DMS79 treated with DMSO at 0.1 percent for 48 hours (cell line): ENCODE results near the gene AAK1.
A peak's percentile ranks its signal among the peaks of the same experiment; 100 is the strongest.
"Not testable (repeated sequence)": the region's sequence is repeated elsewhere in the genome, so short reads cannot be mapped to it uniquely, and the experiment has no call there.

Experiments
- DNase-seq: peaks from one replicate; lab custom pipeline; 2025; lab: John Stamatoyannopoulos, UW

Gene AAK1

GRCh38 chr2:69659941-69660483, 16.5 kb upstream of the AAK1 start:
- DNase-seq, result peak; percentile 63

DNA sequence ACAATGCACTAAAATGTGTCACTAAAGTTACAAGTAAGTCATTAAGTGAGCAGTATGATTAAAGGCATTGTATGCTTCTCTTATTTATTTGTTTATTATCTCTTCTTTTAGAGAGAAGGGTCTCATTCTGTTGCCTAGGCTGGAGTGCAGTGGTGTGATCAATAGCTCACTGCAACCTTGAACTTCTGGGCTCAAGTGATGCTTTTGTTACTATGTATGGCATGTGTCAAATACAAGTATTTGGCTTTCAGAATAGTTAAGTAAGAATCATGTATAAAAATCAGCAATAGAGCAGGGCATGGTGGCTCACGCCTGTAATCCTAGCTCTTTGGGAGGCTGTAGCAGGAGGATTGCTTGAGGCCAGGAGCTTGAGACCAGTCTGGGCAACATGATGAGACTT, 15.8 kb upstream of the AAK1 start:
- DNase-seq, result no peak

DNA sequence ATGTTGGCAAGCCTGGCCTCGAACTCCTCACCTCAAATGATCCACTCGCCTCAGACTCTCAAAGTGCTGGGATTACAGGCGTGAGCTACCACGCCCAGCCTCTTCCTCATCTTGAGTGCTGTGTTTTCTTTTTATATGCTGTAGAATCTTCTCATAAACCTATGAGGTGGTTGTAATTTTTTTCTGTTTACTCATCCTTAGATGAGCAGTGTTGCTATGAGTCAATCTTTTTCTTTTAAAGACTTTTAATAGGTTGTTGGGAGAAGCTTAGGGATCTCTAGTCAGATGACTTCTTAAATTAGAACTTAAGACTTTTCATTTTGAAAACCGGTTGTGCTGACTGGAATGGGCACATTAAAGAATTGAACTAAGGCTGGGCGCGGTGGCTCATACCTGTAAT, 8.7 kb upstream of the AAK1 start:
- no peak for DNase-seq

DNA sequence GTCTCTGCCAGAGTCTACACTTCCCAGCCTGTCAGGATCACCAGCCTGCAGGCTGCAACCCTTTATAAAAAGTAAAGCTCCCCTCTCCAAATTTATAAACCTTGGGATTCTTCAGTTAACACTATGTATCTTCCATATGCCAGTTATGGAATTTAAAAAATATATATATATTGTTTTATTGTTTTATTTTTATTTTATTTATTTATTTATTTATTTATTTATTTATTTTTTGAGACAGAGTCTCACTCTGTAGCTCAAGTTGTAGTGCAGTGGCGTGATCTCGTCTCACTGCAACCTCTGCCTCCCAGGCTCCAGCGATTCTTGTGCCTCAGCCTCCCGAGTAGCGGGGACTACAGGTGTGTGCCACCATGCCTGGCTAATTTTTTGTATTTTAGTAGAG, 3.7 kb upstream of the AAK1 start:
- not testable (repeated sequence) for DNase-seq

- no peak for DNase-seq
Observed at GRCh38 chr2:69646714-69647113, 3.2 kb upstream of the AAK1 start.

GRCh38 chr2:69645921-69646320, 2.4 kb upstream of the AAK1 start:
- no peak for DNase-seq

DNA sequence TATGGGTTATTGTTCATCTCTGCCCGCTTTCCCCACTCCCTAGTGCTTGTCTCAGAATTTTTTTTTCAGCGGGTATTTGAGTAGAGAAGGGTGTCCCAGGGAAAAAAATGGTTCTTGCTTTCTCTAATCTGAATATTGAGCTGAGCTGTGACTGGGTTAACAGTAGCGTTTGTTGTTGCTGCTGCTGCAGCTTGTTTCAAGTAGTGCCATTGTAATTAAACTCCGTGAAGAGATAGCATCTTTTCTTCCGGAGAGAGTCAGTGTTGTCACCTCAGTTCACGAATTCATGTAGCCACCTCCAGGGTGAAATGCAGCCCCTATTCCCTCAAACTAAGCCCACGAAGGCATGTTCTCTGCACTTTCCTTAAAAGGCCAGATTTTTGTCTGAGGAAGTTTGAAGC, 1.5 kb upstream of the AAK1 start:
- DNase-seq, result peak; percentile 23

DNA sequence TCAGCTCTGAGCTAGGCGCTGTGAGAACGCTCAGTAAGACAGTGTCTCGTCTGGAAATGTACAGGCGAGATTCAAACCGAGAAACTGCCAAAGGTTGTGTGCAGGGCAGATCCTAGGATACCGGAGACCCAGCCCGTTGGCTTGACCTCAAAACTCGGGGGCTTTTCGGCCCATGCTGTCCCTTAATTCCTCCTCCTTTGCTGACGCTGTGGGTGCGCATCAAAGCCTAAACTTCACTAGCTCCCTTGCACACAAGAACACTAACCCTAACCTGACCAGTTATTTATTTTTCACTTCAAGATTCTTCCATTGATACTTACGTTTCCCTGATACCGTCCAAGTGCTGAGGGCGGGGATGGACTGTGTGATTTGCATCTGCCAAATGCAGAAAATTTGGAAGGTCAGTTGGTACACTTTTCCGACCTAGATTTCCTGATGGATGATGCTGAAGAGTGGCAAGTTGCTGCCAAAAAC, 1.0 kb upstream of the AAK1 start:
- DNase-seq, result no peak

- DNase-seq, result peak; percentile 69
Observed at GRCh38 chr2:69642709-69643601, 584 bp downstream of the AAK1 start.

DNA sequence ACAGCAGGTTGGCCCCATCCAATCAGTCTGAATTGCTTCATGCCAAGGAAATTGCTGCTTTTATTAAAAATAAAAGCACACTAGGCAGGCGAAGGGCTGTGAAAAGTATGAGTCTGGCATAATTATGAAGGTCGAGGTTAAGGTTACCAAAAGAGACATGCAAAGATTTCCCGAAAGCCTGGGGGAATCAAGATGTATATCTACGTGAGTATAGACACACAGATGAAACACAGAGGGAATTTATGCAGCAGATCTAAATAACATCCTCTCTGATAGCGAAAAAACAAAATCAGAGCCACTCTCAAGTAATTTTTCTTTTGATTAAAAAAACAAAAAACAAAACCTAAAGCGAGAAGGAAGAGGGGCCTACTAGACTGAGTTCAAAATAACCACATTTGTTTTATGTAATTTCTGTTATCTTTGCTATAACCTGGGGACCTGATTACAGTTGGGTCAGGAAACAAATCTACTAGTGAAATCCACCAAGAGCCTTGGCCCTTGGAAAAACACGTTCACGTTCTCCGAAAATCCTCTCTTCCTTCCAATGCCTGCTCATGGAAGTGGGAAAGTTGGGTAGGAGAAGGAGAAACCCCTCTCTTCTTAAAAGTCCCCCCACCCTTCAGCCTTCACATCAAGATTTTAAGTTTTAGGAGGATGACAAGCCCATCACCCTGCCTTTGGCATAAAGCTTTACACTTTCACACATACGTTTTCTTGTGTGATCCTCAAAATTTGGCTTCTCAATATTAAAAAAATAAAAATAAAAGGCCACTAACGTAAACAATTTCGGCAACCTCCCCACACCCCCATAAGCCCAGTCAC, 1.4 kb downstream of the AAK1 start:
- no peak for DNase-seq

DNA sequence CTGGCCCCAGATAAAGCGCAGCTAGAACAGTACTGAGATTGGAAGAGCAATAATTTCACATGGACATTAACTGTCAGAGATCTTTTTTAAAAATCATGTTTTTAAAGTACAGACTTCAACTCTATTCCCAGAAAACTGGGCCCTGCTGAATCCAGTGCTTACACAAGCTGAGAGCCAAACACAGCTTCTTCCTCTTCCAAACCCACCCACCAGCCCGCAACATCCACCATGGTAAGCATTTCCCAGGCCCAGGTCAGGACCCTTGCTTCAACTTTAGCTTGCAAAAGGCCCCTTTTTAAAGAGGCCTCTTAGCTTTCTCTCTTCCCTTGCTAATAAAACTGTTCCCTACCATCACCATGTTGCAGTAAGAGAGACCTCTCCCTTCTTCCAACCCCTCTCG, 2.1 kb downstream of the AAK1 start:
- no peak for DNase-seq

DNA sequence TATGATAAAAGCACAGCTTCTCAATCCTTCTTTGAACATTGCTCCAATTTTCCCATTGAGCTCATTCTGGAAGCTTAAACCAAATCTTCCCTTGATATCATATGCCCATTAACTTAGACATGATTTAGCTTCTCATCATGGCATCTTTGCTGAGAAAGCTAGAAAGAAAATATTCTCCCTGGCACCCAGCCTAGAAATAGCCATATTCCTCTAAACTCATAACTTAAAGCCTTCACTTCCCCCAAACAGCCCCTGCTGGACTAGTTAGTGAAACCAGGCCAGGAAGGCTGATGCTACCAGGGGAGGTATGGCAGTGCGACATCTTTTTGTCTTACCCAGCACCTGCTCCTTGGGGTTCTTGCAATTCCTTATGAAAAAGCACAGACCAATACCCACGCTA, 4.3 kb downstream of the AAK1 start:
- DNase-seq, result no peak

DNA sequence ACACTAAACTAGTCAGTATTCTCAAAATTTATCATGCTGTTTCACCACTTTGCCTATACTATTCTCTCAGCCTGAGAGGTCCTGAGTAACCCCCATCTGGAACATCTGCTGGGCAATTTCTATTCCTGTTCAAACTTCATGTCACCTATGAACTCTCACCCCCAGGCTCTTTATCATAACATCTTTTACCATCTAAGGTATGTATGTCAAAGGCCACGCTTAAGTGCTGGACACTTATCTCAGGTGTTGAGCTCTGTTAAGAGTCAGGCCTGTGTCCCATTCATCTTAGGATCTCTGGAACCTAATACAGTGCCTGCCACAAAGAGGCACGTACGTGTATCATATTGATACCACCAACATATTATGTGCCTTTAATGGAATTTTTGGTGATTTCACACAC, 4.9 kb downstream of the AAK1 start:
- DNase-seq, result no peak

DNA sequence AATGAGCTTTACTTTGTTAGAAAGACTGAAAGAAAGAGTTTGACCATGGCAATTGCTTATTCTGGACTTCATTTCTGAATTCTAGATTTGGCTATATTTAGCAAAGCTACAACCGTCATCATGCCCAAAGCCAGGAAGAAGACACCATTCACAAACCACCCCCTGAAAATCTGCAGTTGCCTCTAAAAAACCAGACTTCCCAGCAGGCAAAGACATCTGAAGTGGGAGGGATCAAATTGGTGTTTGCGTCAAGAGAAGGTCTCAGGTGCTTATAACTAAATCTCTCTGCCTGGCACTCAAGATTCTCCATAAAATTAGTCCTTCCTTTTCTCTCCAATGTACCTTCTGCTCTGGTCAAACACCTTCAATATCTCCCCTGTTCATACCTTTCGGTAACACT, 5.6 kb downstream of the AAK1 start:
- DNase-seq, result no peak

- DNase-seq, result no peak
Observed at GRCh38 chr2:69636395-69636794, 7.1 kb downstream of the AAK1 start.

DNA sequence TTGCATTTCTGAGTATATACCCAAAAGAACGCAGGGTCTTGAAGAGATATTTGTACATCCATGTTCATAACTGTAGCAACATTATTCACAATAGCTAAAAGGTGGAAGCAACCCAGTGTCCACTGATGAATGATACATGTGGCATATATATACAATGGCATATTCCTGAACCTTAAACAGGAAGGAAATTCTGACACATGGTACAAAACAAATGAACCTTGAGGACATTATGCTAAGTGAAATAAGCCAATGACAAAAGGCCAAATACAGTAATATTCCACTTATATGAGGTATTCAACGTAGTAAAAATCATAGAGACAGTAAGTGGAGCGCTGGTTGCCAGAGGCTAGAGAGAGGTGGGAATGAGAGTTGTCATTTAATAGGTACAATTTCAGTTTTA, 8.1 kb downstream of the AAK1 start:
- no peak for DNase-seq

- DNase-seq, result no peak
Observed at GRCh38 chr2:69634196-69634821, 9.2 kb downstream of the AAK1 start.

GRCh38 chr2:69631402-69631801, 12.1 kb downstream of the AAK1 start:
- no peak for DNase-seq

DNA sequence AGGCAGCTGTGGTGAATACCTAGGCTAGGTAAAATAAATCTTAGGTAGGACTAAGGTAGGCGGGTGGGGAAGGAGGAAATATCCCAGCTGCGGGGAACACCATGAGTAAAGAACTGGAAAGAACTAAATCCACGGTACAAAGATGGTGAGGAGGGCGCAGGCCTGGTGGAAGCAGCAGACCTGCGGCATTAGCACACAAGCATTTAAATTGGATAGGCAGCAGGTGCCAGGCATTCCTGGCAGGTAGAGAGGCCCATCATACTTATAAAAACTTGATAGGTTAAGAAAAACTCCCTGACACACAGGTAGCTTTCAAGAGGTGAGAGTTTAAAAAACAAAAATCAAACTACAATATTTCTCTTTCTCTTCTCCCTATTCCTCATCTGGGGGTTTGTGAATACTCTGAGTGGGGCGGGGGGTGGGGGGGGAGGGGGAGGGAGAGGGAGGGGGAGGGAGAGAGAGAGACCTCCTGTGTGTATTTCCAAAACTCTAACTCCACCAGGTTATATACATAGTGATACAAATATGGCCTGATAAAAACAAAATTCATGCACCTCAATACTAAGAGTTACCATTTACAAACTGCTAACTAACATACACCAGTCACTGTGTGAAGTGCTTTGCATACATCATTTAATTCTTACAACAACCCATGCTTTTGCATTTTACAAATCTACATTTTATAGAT, 13.5 kb downstream of the AAK1 start:
- no peak for DNase-seq

DNA sequence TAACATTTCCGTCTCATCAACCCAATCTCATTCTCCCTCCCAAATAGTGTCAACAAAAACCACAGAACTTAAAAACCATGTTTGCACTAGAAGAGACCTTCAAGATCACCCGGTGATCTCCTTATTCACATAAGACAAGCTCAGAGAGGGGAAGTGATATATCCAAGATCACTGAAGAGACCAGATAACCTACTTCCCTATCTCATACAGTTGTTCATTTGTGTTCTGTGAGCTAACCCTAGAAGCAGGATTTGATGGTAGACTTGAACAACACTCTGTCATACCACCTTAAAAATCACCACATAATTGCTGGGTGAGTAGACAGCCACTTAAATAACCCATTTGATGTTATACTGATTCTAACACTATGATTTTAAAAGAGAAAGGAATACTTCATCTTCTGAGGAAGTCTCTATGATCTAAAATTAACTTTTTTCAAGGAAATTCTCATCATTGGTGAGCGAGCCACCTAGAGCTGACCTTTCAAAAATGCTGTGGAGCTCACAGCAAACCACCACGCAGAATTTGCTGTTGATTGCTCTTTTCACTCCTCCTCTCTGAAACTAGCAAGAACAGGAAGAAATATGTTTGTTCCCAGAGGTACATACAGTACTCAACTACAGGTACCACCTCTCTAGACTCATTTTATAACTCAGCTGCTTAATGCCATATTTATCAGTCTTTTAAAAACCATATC, 15.1 kb downstream of the AAK1 start:
- DNase-seq, result no peak
